NCI-H128 (cell line): ENCODE results near the gene THBS3.
"Not testable (repeated sequence)": the region's sequence is repeated elsewhere in the genome, so short reads cannot be mapped to it uniquely, and the experiment has no call there.

ENCODE experiments used
- DNase-seq: peaks from one replicate; lab custom pipeline; 2025; ENCODE audit not compliant: unreplicated experiment; lab: John Stamatoyannopoulos, UW

Gene THBS3

DNA sequence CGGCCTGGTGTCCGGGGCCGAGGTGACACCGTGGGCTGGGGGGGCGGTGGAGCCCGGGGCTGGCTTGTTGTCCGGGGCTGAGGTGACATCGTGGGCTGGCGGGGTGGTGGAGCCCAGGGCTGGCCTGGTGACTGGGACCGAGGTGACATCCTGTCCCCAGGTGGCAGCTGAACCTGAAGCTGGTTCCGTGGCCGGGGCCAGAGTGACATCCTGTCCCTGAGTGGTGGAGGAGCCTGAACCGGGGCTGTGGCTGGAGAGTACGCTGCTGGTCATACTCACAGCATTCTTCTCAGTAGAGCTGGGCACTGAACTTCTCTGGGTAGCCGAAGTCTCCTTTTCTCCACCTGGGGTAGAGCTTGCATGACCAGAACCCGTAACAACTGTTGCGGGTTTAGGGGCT, 15.8 kb downstream of the THBS3 start:
- no peak for DNase-seq

DNA sequence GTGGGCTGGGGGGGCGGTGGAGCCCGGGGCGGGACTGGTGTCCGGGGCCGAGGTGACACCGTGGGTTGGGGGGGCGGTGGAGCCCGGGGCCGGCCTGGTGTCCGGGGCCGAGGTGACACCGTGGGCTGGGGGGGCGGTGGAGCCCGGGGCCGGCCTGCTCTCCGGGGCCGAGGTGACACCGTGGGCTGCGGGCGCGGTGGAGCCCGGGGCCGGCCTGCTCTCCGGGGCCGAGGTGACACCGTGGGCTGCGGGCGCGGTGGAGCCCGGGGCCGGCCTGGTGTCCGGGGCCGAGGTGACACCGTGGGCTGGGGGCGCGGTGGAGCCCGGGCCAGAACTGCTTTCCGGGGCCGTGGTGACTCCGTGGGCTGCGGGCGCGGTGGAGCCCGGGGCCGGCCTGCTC, 17.8 kb downstream of the THBS3 start:
- DNase-seq = not testable (repeated sequence)

DNA sequence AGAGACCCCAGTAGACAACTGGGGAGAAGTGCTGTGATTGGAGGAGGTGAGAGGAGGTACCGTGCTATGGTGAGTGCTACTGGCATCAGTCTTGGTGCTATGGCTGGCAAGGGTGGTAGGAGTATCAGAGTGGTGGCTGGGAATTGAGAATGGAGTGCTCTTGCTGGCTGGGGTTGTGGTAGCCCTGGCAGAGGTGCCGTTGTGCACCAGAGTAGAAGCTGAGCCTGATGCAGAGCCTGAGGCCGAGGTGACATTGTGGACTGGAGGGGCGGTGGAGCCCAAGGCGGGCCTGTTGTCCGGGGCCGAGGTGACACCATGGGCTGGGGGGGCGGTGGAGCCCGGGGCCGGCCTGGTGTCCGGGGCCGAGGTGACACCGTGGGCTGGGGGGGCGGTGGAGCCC, 19.4 kb downstream of the THBS3 start:
- DNase-seq = no peak

DNA sequence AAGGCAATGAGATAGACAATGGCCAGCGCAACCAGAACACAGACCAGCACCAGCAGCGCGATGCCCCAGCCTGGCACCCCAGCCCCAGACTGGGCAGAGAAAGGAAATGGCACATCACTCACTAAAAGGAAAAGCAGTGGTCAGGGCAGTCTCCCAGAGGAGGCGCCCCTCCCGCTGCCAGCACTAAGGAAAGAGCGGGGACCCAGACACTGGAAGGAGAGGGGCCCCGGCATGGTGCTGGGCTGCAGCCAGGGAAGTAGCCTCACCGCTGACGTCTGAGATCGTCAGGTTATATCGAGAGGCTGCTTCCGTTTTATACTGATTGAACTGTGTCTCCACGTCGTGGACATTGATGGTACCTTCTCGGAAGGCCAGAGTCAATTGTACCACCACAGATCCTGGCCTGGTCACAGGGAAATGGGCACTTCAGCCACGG, 20.2 kb downstream of the THBS3 start:
- DNase-seq = no peak

DNA sequence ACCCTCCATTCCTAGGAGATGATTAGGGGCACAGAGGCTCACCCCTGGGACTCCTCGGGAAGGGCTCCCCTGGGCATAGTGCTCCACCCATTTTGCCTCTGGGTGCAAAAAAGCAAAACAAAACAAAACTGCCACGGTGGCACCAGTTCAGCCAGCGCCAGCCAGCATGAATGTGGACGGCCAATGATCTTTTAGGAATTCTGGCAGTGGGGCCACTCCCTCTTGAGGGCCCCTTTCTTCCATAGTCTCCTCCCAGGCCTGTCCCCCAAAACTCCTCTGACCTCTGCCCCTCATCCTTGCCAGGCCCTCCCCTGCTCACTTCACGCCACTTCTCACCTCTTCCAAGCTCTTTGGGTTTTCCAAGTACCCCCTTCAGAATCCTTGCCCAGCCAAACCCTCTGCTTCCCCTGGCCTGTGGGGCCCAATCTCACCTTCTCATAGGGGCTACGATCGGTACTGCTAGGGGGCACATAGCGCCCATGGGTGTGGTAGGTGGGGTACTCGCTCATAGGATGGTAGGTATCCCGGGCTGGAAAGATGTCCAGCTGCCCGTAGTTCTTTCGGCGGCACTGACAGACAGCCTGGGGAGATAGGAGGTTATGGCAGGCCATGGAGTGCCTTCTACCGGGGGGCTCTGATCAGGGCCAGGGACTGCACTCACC, 20.8 kb downstream of the THBS3 start:
- no peak for DNase-seq

DNA sequence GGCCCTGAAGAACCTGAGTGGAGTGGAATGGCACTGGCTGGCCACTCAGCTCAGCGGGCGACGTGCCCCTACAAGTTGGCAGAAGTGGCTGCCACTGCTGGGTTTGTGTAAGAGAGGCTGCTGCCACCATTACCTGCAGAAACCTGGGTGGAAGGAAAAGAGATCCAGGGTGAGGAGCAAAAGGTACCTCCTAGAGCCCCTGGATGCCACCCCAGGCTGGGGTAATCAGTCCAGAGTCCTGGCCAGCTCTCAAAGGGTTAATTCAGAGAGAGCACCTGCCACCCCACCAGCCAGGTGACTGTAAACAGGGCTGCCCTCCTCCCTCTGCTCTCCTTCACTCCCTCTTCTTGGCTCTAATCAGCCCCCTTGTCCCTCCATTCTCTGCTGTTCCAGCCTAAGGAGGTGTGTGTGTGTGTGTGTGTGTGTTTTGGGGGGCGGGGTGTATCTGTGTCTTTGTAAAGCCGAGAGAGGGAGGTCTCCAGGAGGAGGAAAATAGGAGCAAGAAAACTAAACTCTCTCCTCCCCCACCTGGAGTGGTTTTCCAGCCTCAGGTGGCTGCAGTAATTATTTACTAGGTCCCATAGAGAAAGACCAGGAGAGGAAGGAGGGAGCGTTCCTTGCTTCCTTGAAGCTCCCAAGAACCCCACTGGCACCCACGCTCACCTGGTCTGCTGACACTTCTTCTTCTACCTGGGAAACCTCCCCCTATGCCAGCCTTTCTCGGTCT, 21.5 kb downstream of the THBS3 start:
- no peak for DNase-seq

DNA sequence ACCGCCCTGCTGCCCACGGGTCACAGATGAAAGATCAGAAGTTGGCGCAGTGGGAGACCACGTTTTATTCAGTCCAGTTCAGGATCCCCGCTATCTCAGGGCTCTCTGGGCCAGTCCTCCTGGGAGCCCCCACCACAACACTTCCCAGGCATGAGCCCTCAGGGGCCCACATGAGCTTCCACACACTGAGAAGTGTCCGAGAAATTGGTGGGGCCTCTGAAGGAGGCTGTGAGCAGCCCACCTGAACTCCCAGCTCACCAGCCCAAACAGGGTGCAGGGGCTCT, 22.0 kb downstream of the THBS3 start:
- no peak for DNase-seq

GRCh38 chr1:155184835-155185782, 22.6 kb downstream of the THBS3 start:
- DNase-seq = no peak

DNA sequence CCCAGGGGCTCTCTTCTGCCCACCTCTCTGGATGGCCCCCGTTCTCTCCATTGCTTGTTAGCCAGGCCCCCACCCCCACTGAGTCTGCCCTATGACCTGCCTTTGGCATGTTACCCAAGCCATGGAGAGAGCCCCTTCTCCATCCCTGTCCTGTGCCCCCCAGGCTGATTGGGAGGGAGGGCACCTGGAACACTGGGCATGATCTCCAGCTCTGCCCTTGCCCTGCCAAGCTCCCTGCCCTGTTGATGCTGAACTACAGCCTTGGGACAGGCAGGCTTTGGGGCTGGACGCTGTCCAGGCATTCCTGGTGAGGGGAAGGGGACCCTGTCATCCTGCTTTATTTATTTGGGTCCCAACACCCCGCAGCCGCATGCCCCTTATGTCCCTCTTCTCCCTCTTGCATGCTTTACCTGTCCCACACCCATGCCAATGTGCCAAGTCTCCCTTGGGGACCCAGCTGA, 23.3 kb downstream of the THBS3 start:
- no peak for DNase-seq

- no peak for DNase-seq
Observed at GRCh38 chr1:155183775-155184221, 23.9 kb downstream of the THBS3 start.

DNA sequence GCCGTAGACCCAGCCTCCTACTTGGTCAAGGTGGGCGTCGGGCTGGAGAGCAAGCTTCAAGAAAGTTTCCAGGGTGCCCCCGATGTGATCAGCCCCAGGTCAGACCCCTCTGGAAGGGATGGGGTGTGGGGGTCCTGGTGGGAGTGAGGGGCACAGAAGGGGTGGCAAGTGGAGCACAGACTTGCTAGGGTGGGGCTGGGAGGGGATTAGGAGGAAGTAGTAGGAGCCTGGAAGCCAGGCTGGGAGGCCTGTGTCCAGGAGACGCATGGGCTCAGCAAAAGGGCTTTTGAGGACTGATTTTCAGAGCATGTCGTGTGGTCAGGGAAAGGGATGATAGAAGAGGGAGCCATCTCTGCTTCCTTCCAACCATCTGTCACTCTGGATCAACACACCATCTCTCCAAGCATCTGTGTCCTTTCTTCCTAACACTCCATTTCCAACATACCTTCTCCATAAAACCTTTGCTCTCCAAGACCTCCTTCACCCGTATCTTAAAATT, 25.6 kb downstream of the THBS3 start:
- DNase-seq = no peak

- DNase-seq = no peak
Observed at GRCh38 chr1:155181371-155182051, 26.2 kb downstream of the THBS3 start.

DNA sequence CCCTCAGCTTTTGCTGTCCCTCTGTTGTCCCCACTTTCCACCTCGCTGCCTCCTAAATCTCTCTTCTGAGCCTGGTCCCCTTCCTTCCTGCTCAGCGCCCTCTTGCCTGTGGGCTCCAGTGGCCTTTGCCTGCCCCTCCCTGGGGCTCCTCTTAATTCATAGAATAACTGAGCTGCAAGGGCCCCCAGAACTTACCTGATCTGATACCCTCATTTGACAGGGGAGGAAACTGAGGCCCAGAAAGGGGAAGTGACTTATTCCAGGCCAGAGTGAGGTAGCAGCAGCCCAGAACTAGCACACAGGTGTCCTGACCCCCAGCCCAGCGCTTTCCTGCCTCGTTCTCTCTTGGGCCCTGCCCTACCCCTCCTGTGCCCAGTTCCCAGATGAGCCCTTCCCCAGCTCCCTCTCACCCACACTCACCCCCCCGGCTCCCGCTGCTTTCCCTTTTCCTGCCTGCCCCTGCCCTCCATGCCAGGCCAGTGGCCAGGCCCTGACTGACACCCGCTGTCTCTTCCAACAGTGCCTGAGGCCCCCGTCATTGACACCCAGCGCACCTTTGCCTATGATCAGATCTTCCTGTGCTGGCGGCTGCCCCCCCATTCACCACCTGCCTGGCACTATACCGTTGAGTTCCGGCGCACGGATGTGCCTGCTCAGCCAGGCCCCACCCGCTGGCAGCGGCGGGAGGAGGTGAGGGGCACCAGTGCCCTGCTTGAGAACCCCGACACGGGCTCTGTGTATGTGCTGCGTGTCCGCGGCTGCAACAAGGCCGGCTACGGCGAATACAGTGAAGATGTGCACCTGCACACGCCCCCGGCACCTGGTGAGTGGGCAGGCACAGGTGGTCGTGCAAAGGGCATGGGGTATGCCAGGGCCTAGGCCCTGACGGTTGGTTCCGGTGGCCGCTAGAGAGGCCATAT, 28.3 kb downstream of the THBS3 start:
- no peak for DNase-seq

GRCh38 chr1:155178441-155179111, 29.1 kb downstream of the THBS3 start:
- no peak for DNase-seq

GRCh38 chr1:155177918-155178281, 29.8 kb downstream of the THBS3 start:
- DNase-seq = no peak

GRCh38 chr1:155177192-155177917, 30.3 kb downstream of the THBS3 start:
- no peak for DNase-seq

- DNase-seq = peak; percentile 63
Observed at GRCh38 chr1:155176544-155177071, 31.1 kb downstream of the THBS3 start.

GRCh38 chr1:155175927-155176371, 31.7 kb downstream of the THBS3 start:
- no peak for DNase-seq
